Right atrium auricular region (tissue), 2 donors: ENCODE data around the gene MPZL3. TPM values are rescaled to one million over a fixed set of nuclear protein-coding genes. Genes with fewer than 3 reads are reported as not detected.

Experiments used
- DNase-seq: peaks from one replicate; pipeline ENCODE4 v3.0.0-alpha.2; 2019; ENCODE audit warnings: low spot score
- H3K27ac ChIP-seq, 2 donors: fragments of 200-600 bp; sonication (generic); 1 replicate in 1 of 2; 2 replicates in 1 of 2; pipeline ENCODE4 v1.5.1; 2016 to 2019
- H3K27me3 ChIP-seq, 2 donors: fragments of 200-600 bp; sonication (generic); one replicate each; pipeline versions ENCODE4 v1.5.1 to v1.6.0; 2017 to 2019
- H3K36me3 ChIP-seq: fragments of 200-600 bp; sonication (generic); one replicate; pipeline ENCODE4 v1.5.1; 2016
- H3K4me1 ChIP-seq, 2 donors: fragments of 200-600 bp; sonication (generic); one replicate each; pipeline versions ENCODE4 v1.5.1 to v1.6.0; 2017 to 2019
- H3K4me3 ChIP-seq, 2 donors: fragments of 200-600 bp; sonication (generic); 1 replicate in 1 of 2; 2 replicates in 1 of 2; pipeline ENCODE4 v1.5.1; 2017 to 2019; ENCODE audit warnings: mild to moderate bottlenecking in 1 of 2, moderate library complexity in 1 of 2
- H3K9me3 ChIP-seq, 2 donors: fragments of 200-600 bp; sonication (generic); one replicate each; pipeline ENCODE4 v1.5.1; 2019
- CTCF ChIP-seq, 2 donors: fragments of 200-600 bp; sonication (generic); IDR thresholded peaks; one replicate each; pipeline ENCODE4 v1.5.1; 2019; ENCODE audit warnings: antibody characterized with exemption in 2 of 2
- total RNA-seq, 2 donors: library from RNA; depleted of rRNA; stranded (reverse); fragments of >200 nt; gene quantifications; one replicate each; pipeline ENCODE4 v1.1.0, GENCODE V29; 2016

Gene MPZL3
- total RNA-seq, 2 donors from 2014 or later, result 1.0 to 2.0 TPM

GRCh38 chr11:118230088-118230487 is 22.1 kb downstream of the MPZL3 start:
- no peaks in the 10 kb centered on the region for H3K36me3 ChIP-seq
- no peaks in the 10 kb centered on the region for H3K27me3 ChIP-seq
- no peak overlapping the region for H3K4me3 ChIP-seq
- no peaks in the 10 kb centered on the region for H3K4me1 ChIP-seq
- no peaks in the 10 kb centered on the region for H3K9me3 ChIP-seq
- no peak for TF ChIP-seq CTCF (IDR thresholded peaks at IDR 0.05)
- no peak overlapping the region for H3K27ac ChIP-seq
- DNase-seq, result no peak

GRCh38 chr11:118229274-118229847 is 22.8 kb downstream of the MPZL3 start:
- Histone ChIP-seq H3K27ac (no peak overlapping the region), H3K9me3 (no peaks in the 10 kb centered on the region), H3K36me3 (no peaks in the 10 kb centered on the region), H3K4me1 (no peaks in the 10 kb centered on the region), H3K4me3 (no peak overlapping the region), H3K27me3 (no peaks in the 10 kb centered on the region)
- TF ChIP-seq CTCF (IDR thresholded peaks at IDR 0.05), result no peak
- no peak for DNase-seq

- Histone ChIP-seq H3K27me3 (no peaks in the 10 kb centered on the region), H3K9me3 (no peaks in the 10 kb centered on the region), H3K36me3 (no peaks in the 10 kb centered on the region), H3K27ac (no peak overlapping the region), H3K4me3 (no peak overlapping the region), H3K4me1 (no peaks in the 10 kb centered on the region)
- TF ChIP-seq CTCF (IDR thresholded peaks at IDR 0.05), result no peak
- no peak for DNase-seq
These were observed 24.0 kb downstream of the MPZL3 start for GRCh38 chr11:118227865-118228785.

GRCh38 chr11:118226781-118227180 is 25.4 kb downstream of the MPZL3 start:
- Histone ChIP-seq H3K4me1 (no peaks in the 10 kb centered on the region), H3K27me3 (no peaks in the 10 kb centered on the region), H3K9me3 (no peaks in the 10 kb centered on the region), H3K4me3 (no peak overlapping the region), H3K27ac (no peak overlapping the region), H3K36me3 (no peaks in the 10 kb centered on the region)
- no peak for DNase-seq
- TF ChIP-seq CTCF (IDR thresholded peaks at IDR 0.05), result no peak

GRCh38 chr11:118226296-118226695 is 25.9 kb downstream of the MPZL3 start:
- no peak for TF ChIP-seq CTCF (IDR thresholded peaks at IDR 0.05)
- H3K9me3 ChIP-seq, result no peaks in the 10 kb centered on the region
- no peaks in the 10 kb centered on the region for H3K27me3 ChIP-seq
- H3K27ac ChIP-seq, result no peak overlapping the region
- H3K4me3 ChIP-seq, result no peak overlapping the region
- no peak for DNase-seq
- no peaks in the 10 kb centered on the region for H3K4me1 ChIP-seq
- no peaks in the 10 kb centered on the region for H3K36me3 ChIP-seq
